T47D (cell line): ENCODE measurements around the gene BTNL2.
"Not testable (repeated sequence)": the region's sequence is repeated elsewhere in the genome, so short reads cannot be mapped to it uniquely, and the experiment has no call there.

Experiments used
- DNase-seq, 2 experiments: peaks; one replicate each; pipeline versions ENCODE4 v3.0.0 to v3.0.0-alpha.2; 2011 to 2012; ENCODE audit warnings: low read depth in 1 of 2, low spot score in 1 of 2
- JUND ChIP-seq: IDR thresholded peaks from 2 replicates; pipeline ENCODE4 v1.6.1; 2012; ENCODE audit warnings: low read depth
- in situ Hi-C: cut with HindIII; loops from 2 replicates; pipeline ENCODE4 v1.10.0; 2016; ENCODE audit warnings: low sequenced_read_pairs, low pct_unique_long_range_greater_than_20kb

The BTNL2 gene

GRCh38 chr6:32375739-32376529, 31.0 kb downstream of the BTNL2 start:
- in situ Hi-C loops, result no loop called here
- TF ChIP-seq JUND, result no peak
- no peak for DNase-seq

GRCh38 chr6:32371803-32372202, 35.2 kb downstream of the BTNL2 start, which contains the start of gene TSBP1:
Gene TSBP1, minus strand, starts transcription at chr6:32371903. Its CDS starts 197 bp downstream, at chr6:32371706.
- no peak for DNase-seq
- in situ Hi-C loops, result no loop called here
- TF ChIP-seq JUND, result no peak

- TF ChIP-seq JUND, result no peak
- no peak for DNase-seq
- in situ Hi-C loops, result no loop called here
These were observed 35.8 kb downstream of the BTNL2 start for GRCh38 chr6:32371229-32371628.

GRCh38 chr6:32370505-32370904, 36.5 kb downstream of the BTNL2 start:
- TF ChIP-seq JUND, result no peak
- in situ Hi-C loops, result no loop called here
- no peak for DNase-seq

GRCh38 chr6:32369660-32370059, 37.3 kb downstream of the BTNL2 start:
- DNase-seq, result no peak

GRCh38 chr6:32367644-32368043, 39.3 kb downstream of the BTNL2 start:
- in situ Hi-C loops, result no loop called here
- DNase-seq, result no peak
- no peak for TF ChIP-seq JUND

More at GRCh38 chr6:32369660-32370059, 37.3 kb downstream of the BTNL2 start:
- in situ Hi-C loops, result no loop called here
- TF ChIP-seq JUND, result no peak

GRCh38 chr6:32359225-32359624, 47.8 kb downstream of the BTNL2 start:
- DNase-seq, in situ Hi-C loops: not testable (repeated sequence)

- in situ Hi-C loops, result not testable (repeated sequence)
These were observed 48.4 kb downstream of the BTNL2 start for GRCh38 chr6:32358548-32358947.

GRCh38 chr6:32355018-32355417, 52.0 kb downstream of the BTNL2 start:
- in situ Hi-C loops, result no loop called here
- no peak for DNase-seq
- TF ChIP-seq JUND, result no peak

More at GRCh38 chr6:32358548-32358947, 48.4 kb downstream of the BTNL2 start:
- not testable (repeated sequence) for DNase-seq

- in situ Hi-C loops, result no loop called here
- DNase-seq, result no peak
- no peak for TF ChIP-seq JUND
These were observed 53.6 kb downstream of the BTNL2 start for GRCh38 chr6:32353348-32353747.
